Measurements from ENCODE around the gene CHD8.
"Not testable (repeated sequence)": the region's sequence is repeated elsewhere in the genome, so short reads cannot be mapped to it uniquely, and the experiment has no call there.

Gene CHD8, protein sequence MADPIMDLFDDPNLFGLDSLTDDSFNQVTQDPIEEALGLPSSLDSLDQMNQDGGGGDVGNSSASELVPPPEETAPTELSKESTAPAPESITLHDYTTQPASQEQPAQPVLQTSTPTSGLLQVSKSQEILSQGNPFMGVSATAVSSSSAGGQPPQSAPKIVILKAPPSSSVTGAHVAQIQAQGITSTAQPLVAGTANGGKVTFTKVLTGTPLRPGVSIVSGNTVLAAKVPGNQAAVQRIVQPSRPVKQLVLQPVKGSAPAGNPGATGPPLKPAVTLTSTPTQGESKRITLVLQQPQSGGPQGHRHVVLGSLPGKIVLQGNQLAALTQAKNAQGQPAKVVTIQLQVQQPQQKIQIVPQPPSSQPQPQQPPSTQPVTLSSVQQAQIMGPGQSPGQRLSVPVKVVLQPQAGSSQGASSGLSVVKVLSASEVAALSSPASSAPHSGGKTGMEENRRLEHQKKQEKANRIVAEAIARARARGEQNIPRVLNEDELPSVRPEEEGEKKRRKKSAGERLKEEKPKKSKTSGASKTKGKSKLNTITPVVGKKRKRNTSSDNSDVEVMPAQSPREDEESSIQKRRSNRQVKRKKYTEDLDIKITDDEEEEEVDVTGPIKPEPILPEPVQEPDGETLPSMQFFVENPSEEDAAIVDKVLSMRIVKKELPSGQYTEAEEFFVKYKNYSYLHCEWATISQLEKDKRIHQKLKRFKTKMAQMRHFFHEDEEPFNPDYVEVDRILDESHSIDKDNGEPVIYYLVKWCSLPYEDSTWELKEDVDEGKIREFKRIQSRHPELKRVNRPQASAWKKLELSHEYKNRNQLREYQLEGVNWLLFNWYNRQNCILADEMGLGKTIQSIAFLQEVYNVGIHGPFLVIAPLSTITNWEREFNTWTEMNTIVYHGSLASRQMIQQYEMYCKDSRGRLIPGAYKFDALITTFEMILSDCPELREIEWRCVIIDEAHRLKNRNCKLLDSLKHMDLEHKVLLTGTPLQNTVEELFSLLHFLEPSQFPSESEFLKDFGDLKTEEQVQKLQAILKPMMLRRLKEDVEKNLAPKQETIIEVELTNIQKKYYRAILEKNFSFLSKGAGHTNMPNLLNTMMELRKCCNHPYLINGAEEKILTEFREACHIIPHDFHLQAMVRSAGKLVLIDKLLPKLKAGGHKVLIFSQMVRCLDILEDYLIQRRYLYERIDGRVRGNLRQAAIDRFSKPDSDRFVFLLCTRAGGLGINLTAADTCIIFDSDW (N-terminal part only)

GRCh38 chr14:21455912-21456667, at the start of gene CHD8:
Gene CHD8 (minus strand): TSS chr14:21456123. CDS start chr14:21431643, 24,480 bp downstream.
- peak; percentile 99 for DNase-seq

DNA sequence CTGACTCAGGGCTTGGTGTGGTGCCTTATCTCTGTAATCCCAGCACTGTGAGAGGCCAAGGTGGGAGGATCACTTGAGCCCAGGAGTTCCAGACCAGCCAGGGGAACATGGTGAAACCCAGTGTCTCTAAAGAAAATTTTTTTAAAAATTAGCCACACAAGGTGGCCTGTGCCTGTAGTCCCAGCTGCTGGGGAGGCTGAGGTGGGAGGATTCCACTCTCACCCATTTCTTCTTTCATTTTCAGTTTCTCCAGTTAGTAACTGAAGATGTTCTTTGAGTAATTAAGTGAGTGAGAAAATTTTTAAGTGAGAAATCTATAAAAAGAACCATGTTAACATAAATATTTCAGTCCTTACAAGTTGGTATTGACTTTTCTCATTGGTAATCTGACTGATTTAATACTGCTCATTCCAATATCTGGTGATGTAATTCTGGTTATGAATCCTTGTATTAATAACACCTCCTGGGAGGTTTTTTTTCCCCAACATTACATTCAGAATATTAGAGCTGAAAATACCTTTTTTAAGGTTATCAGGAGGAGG, 49.2 kb upstream of the CHD8 start:
- no peak for DNase-seq

DNA sequence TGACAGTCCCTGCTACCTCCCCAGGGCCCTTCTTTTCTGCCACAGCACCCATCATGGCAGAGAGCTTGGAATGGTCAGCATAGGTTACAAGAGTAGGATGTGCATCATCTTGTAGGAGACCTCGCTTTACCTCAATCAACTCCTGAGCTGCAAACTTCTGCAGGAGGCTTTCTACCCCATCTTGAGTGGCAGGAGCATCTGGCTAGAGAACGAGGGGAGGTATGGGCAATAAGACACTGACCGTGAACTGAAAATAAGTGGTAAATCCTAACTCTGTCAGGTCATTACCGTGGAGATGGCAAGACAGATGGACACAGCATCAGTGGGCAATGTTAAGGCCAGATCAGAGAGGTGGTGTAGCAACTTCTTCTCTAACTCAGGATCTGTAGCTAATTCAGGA, 47.5 kb upstream of the CHD8 start:
- no peak for DNase-seq

GRCh38 chr14:21501568-21501967, 45.6 kb upstream of the CHD8 start:
- no peak for DNase-seq

GRCh38 chr14:21498540-21499526, 42.9 kb upstream of the CHD8 start:
- DNase-seq, result peak; percentile 30

DNA sequence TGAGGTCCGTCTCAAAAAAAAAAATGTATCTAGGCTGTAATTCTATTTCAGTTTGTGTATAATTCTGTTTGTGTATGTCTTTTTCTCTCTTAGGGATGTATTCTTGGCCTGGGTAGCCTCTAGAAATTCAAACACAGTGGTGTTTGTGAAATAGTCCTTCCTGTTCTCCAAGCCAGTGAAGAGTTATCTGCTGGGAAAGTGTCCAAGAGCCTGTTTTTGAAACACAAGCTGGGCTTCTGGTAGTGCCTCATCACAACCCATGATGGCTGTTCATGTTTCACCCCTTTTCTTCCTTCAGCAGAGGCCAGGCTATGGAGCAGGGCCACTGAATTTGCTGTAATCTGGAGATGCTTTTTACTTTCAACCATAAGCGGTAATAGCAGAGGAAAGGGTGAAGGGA, 40.5 kb upstream of the CHD8 start:
- no peak for DNase-seq

- no peak for DNase-seq
Observed at GRCh38 chr14:21494902-21495762, 39.2 kb upstream of the CHD8 start.

GRCh38 chr14:21486640-21487087, 30.7 kb upstream of the CHD8 start:
- no peak for DNase-seq

DNA sequence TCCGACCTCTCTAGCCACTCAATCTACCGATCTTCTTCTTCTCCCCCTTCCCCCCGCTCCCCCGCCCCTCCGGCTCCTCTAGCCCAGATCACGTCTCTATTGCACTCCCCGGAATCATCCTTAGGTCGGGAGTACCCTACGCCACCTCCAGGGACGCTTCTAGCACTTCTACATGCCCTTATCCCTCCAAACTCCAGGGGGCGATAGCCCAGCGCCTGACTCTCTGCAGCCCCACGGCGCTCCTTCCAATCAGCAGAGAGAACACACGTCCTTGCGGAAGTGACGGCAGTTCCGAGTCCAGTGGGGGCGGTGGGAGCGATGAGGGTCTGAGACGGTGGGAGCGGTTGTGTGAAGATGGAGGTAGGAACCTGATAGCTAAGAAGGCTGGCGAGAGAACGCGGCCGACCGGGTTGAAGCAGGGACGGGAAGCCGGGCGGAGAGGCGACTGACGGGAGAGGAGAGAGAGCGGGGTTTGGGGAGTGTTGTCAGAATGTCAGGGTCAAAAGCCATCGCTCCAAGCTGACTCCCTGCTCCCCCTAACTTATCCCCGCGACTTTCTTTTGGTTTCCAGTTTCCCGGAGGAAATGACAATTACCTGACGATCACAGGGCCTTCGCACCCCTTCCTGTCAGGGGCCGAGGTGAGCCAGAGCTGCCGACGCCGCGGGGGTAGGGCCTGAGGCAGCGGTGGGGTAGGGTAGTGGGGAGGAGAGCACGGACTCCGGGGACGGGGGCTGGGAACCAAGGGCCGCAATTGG, 21.2 kb upstream of the CHD8 start, which contains the start of the genes RAB2B and TOX4:
Gene RAB2B, minus strand, starts transcription at position 35 of the 757 bp plus-strand sequence. CDS start 87 bp downstream, outside the sequence.
Gene TOX4, plus strand, starts transcription at position 271 of the 757 bp plus-strand sequence. Its CDS starts 84 bp downstream, at position 355.
- DNase-seq, result peak; percentile 95

- peak; percentile 86 for DNase-seq
Observed at GRCh38 chr14:21476523-21476924, 20.6 kb upstream of the CHD8 start.

GRCh38 chr14:21475767-21476522, 20.0 kb upstream of the CHD8 start:
- no peak for DNase-seq

GRCh38 chr14:21467616-21468015, 11.7 kb upstream of the CHD8 start:
- no peak for DNase-seq

DNA sequence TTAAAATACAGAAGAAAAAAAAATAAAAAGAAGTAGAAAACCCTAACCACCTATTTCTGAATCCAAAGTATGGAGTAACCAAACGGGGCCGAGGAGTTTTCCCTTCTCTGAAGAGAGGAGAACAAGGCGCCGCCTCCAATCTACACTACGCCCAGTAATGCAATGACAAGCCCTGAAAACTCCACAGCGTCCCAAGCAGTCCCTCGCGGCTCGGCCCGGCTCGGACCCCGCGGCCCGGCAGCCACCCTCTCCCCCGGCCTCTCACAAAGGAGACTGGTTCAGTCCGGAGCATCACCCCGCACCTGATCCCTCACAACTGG, 371 bp downstream of the CHD8 start:
- DNase-seq, result no peak

GRCh38 chr14:21454843-21455544, 929 bp downstream of the CHD8 start:
- DNase-seq, result no peak

GRCh38 chr14:21449899-21450216, 6.1 kb downstream of the CHD8 start:
- DNase-seq, result no peak

- not testable (repeated sequence) for DNase-seq
Observed at GRCh38 chr14:21442657-21443056, 13.3 kb downstream of the CHD8 start.

DNA sequence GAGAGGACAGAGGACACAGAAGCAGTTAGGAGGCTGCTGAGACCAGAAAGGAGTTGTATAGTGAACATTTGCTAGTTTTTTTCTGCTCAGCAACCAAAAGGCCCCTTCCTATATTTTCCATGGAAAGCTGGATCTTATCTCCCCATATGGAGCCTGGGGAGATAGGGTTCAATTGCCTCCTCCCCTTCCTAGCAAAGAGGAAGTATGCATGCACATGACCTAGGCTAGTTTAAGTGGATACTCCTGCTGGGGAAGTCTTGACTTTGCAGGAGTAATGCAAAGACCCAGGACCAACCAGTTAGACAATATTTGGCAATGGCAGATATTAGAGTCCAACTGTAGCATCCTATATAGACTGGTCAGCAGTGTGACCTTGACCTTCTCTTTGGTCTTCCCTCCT, 15.1 kb downstream of the CHD8 start:
- no peak for DNase-seq
